ENCODE results near the gene ZNF519.

The ZNF519 gene

DNA sequence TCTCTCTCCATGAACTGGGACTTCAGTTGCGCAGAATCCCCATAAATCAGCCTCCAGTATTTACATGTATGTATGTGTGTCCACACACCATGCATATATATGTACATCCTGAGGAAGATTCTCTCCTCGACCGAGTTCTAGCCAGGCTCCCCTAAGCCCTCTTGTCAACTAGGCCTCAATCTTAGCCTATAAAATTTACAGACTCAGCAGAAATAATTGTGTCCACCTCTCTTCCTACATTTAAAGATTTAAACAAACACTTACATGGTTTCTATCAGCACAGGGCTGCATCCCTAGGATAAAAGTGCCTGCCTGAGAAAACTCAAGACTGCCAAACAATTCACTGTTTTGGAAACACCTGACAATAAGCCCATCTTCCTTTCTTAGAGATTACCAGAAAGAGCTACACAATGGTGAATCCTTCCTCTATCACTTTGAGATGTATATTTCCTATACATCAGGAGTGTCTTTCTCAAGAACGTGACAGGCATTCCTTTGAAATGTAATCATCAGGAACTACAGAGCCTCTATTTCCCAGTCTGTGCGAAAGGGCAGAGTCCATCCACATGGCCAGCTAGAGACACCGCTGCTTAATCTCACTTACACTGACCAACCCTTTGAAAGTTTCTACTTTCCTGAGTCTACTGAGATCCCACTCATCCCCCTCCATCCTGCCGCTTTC is 39.5 kb downstream of the ZNF519 start:
- no peak for DNase-seq

GRCh38 chr18:14089781-14090180 is 42.5 kb downstream of the ZNF519 start:
- no peak for DNase-seq

DNA sequence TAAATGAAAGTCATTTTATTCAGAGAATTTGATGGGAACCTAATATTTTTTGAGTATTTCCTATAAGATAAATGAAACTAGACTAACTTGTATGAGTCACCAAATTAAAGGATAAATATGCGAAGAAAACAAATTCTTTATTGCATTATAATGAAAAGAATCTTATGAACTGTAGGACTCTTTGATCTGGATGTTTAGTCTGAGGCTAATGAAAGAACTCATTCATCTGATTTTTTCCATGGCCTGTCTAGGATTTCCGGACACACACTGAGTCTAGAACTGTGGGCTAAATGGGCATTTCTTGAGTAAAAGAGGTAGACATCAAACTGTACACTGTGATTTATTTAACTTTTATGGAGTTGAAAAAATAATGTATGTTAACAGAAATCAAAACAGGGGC is 43.0 kb downstream of the ZNF519 start:
- no peak for DNase-seq

GRCh38 chr18:14086458-14087231 is 45.6 kb downstream of the ZNF519 start:
- no peak for DNase-seq

DNA sequence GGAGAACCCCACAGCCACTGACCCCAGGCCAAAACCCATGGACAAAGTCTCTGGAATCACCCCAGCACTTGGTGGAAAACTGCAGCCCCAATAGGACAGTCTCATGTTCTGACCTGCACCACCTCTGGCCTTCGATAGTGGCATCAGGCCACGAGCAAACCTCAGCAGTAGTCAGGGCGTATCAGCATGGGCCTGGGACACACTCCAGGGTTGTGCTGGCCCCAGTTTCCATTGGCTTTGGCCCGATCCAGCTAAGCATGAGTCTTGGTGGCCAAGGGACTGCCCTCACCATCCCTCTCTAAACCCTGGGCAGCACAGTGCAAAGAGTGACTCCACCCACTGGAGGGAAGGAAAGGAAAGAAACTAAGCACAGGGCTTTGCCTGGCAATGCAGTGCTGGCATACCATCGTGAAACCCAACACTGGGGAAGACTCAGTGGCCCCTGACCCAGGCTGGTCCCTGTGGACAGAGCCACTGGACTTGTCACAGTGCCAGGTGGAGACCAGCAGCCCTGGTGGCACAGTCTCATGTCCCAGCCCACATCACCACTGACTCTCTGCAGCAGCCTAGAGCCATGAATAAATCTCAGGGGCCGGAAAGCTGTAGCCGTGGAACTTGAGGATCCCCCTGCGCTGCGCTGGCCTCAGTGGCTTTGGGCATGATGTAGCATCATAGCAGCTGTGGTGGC is 46.3 kb downstream of the ZNF519 start:
- DNase-seq = no peak

GRCh38 chr18:14075196-14075595 is 57.0 kb downstream of the ZNF519 start:
- DNase-seq = no peak

- DNase-seq = no peak
Observed at GRCh38 chr18:14074187-14074586, 58.0 kb downstream of the ZNF519 start.

DNA sequence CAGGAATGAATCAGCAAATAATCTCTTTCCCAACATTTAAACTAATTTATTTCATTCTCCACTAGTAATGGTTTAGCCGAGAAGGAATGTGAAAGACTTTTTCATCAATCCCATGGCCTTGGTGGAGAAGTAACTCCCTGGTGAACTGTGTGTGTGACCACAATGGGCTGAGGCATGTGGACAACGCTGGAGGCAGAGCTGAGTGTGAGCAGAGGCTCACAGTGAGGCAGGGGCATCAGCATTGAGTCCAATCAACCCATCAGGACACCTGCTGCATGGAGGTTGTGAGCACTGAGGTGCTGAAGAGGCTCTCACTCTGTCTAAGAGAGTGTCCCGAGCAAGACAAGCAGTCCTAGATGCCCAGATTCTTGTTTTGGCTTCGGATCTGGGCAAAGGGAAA is 78.6 kb downstream of the ZNF519 start:
- no peak for DNase-seq
